K562 (cell line): Measurements from ENCODE around the gene ALK. TPM values are rescaled to one million over a fixed set of nuclear protein-coding genes. Genes with fewer than 3 reads are reported as not detected.

Experiments
- ATAC-seq: fragments of 200-7000 bp; cut with Tn5 transposase; 3 replicates; pipeline ENCODE4 v1.9.1; 2020; ENCODE audit warnings: moderate library complexity
- BruUV-seq: library from RNA; stranded (reverse); fragments of 400-500 nt; replicated peaks from 2 replicates; lab custom pipeline; 2021; lab: Mats Ljungman, UMichigan
- CTCF ChIA-PET: fragments of 300-600 bp; formaldehyde crosslinking; extraction: SDS; loops from one replicate; lab custom pipeline; 2021; ENCODE audit warnings: low intra/inter-chr PET ratio; lab: Yijun Ruan, JAX
- POLR2A ChIA-PET: fragments of 300-600, 350-650 bp; sonication (Branson Sonifier 250); formaldehyde crosslinking; extraction: SDS; loops from one replicate; lab custom pipeline; 2021; ENCODE audit warnings: antibody characterized with exemption, inconsistent platforms; lab: Yijun Ruan, JAX
- DNase-seq, 4 experiments: peaks; one replicate each; pipeline versions ENCODE4 v3.0.0 to v3.0.0-alpha.2; 2011 to 2018; ENCODE audit warnings: low spot score in 3 of 4, mixed read lengths in 3 of 4; ENCODE audit errors: extremely low read depth in 1 of 4
- FAIRE-seq: peaks from 2 replicates; lab custom pipeline; 2011; peaks lifted over from hg19 to GRCh38; lab: Jason Lieb, UNC
- H2AFZ ChIP-seq: 2 replicates; pipeline ENCODE4 v1.6.0; 2011; ENCODE audit warnings: low read depth, low read length, control low read depth, inconsistent platforms
- H3K27ac ChIP-seq: fragments of 200-600 bp; 3 replicates; pipeline ENCODE4 v1.8.0; 2011; ENCODE audit warnings: low read depth, mild to moderate bottlenecking, control low read depth, inconsistent platforms, low read length, moderate library complexity, mixed read lengths; ENCODE audit errors: extremely low read depth
- H3K27me3 ChIP-seq, 2 experiments: fragments of 300-600 bp in 1 of 2; 2 replicates in 1 of 2; 3 replicates in 1 of 2; pipeline versions ENCODE4 v1.6.0 to v1.8.0; 2011; ENCODE audit warnings: inconsistent platforms in 2 of 2, low read length in 2 of 2, mild to moderate bottlenecking in 1 of 2, mixed read lengths in 1 of 2, moderate library complexity in 1 of 2; ENCODE audit not compliant: control insufficient read depth in 2 of 2, insufficient read depth in 2 of 2
- H3K36me3 ChIP-seq: fragments of 300-600 bp; 3 replicates; pipeline ENCODE4 v1.8.0; 2011; ENCODE audit warnings: mild to moderate bottlenecking, low read length, inconsistent platforms; ENCODE audit not compliant: control insufficient read depth, insufficient read depth
- H3K4me1 ChIP-seq, 2 experiments: fragments of 200-600 bp in 1 of 2; replicated peaks in 1 of 2; 2 replicates in 1 of 2; 3 replicates in 1 of 2; pipeline versions ENCODE4 v1.5.1 to v1.8.0; 2011; ENCODE audit warnings: inconsistent platforms in 2 of 2, low read length in 2 of 2, mild to moderate bottlenecking in 1 of 2, mixed read lengths in 1 of 2, moderate library complexity in 1 of 2; ENCODE audit not compliant: control insufficient read depth in 2 of 2, insufficient read depth in 2 of 2
- H3K4me2 ChIP-seq: 2 replicates; pipeline ENCODE4 v1.6.1; 2011; ENCODE audit warnings: low read length, control low read depth, inconsistent platforms, mixed read lengths; ENCODE audit not compliant: insufficient read depth
- H3K4me3 ChIP-seq: fragments of 200-600 bp; sonication (generic), shearing (Covaris generic); 2 replicates; pipeline ENCODE4 v1.5.1; 2016; ENCODE audit warnings: control low read depth, inconsistent platforms
- H3K79me2 ChIP-seq: fragments of 200-600 bp; 3 replicates; pipeline ENCODE4 v1.8.0; 2011; ENCODE audit warnings: low read length, inconsistent platforms; ENCODE audit not compliant: control insufficient read depth, insufficient read depth
- H3K9ac ChIP-seq, 2 experiments: 2 replicates each; pipeline versions ENCODE4 v1.6.0 to v1.6.1; 2011; ENCODE audit warnings: low read depth in 2 of 2, low read length in 2 of 2, control low read depth in 1 of 2, inconsistent platforms in 1 of 2, mild to moderate bottlenecking in 1 of 2, mixed read lengths in 1 of 2; ENCODE audit not compliant: insufficient read depth in 1 of 2
- H3K9me1 ChIP-seq: one replicate; pipeline ENCODE4 v1.6.0; 2011; ENCODE audit warnings: inconsistent platforms, mild to moderate bottlenecking, low read length, moderate library complexity; ENCODE audit not compliant: control insufficient read depth, insufficient read depth
- H3K9me3 ChIP-seq: replicated peaks from 2 replicates; pipeline ENCODE4 v1.5.1; 2011; ENCODE audit warnings: low read depth, low read length, inconsistent platforms; ENCODE audit not compliant: control insufficient read depth, insufficient read depth
- H4K20me1 ChIP-seq: replicated peaks from 2 replicates; pipeline ENCODE4 v1.6.1; 2011; ENCODE audit warnings: low read length, inconsistent platforms, mixed read lengths; ENCODE audit not compliant: control insufficient read depth, insufficient read depth
- ATF1 ChIP-seq, 2 experiments: fragments of 450-650 bp in 1 of 2; IDR thresholded peaks; 2 replicates each; pipeline ENCODE4 v1.6.1; 2016; ENCODE audit warnings: missing compliant biosample characterization in 1 of 2, missing genetic modification characterization in 1 of 2
- CBX1 ChIP-seq: sonication (generic); IDR thresholded peaks from 2 replicates; pipeline ENCODE4 v1.6.1; 2016; ENCODE audit warnings: antibody characterized with exemption, low read depth, mild to moderate bottlenecking
- CHD1 ChIP-seq: fragments of 200-600 bp; sonication (generic); IDR thresholded peaks from one replicate; pipeline ENCODE4 v1.6.1; 2012; ENCODE audit warnings: mild to moderate bottlenecking, moderate library complexity, low read length, inconsistent platforms
- ESRRB ChIP-seq: fragments of 250-450 bp; sonication (Bioruptor Pico); IDR thresholded peaks from 2 replicates; pipeline ENCODE4 v1.5.0; 2020; ENCODE audit warnings: mild to moderate bottlenecking, moderate library complexity, borderline replicate concordance
- GABPA ChIP-seq: fragments of 200-800 bp; sonication (Bioruptor generic); conservative IDR thresholded peaks from 2 replicates; pipeline ENCODE4 v1.6.1; 2016; ENCODE audit warnings: low read depth, missing genetic modification characterization, missing compliant biosample characterization
- LARP7 ChIP-seq: fragments of 450-650 bp; IDR thresholded peaks from 2 replicates; pipeline ENCODE4 v1.6.1; 2016
- PCBP2 ChIP-seq: fragments of 200-400 bp; formaldehyde crosslinking; IDR thresholded peaks from 2 replicates; pipeline ENCODE4 v1.6.1; 2018; ENCODE audit warnings: low read length, low read depth, mild to moderate bottlenecking, moderate library complexity; ENCODE audit not compliant: poor library complexity, severe bottlenecking
- PHTF2 ChIP-seq: fragments of 250-450 bp; sonication (Bioruptor Pico); IDR thresholded peaks from 2 replicates; pipeline ENCODE4 v1.5.0; 2021; ENCODE audit warnings: mild to moderate bottlenecking
- RFX7 ChIP-seq: fragments of 250-450 bp; sonication (Bioruptor Pico); IDR thresholded peaks from 2 replicates; pipeline ENCODE4 v1.5.1; 2021; ENCODE audit warnings: mild to moderate bottlenecking
- ZKSCAN1 ChIP-seq: fragments of 150-350 bp; IDR thresholded peaks from 2 replicates; pipeline ENCODE4 v1.6.1; 2016; ENCODE audit warnings: low read depth, low read length
- ZKSCAN3 ChIP-seq: fragments of 250-450 bp; sonication (Bioruptor Pico); IDR thresholded peaks from 2 replicates; pipeline ENCODE4 v1.4.0; 2020
- ZNF184 ChIP-seq: sonication (generic); formaldehyde crosslinking; IDR thresholded peaks from 2 replicates; pipeline ENCODE4 v1.5.0; 2020; ENCODE audit warnings: missing genetic modification reagents
- ZNF583 ChIP-seq: fragments of 250-450 bp; sonication (Bioruptor Pico); IDR thresholded peaks from 2 replicates; pipeline ENCODE4 v1.4.0; 2020
- WGBS: fragments of 100-300 bp; shearing (Covaris generic); methylation state at CpG from one replicate; pipeline ENCODE4 v1.1.6; 2016; ENCODE audit warnings: low coverage, mixed read lengths; ENCODE audit not compliant: insufficient coverage; ENCODE audit errors: missing lambda C conversion rate; 5-methylcytosine and 5-hydroxymethylcytosine counted together
- in situ Hi-C: fragments of 300-500 bp; cut with MboI; formaldehyde crosslinking; loops from 4 replicates; pipeline ENCODE4 v1.15.0; 2018; ENCODE audit warnings: inconsistent platforms, mixed read lengths
- intact Hi-C: fragments of 100-400 bp; cut with micrococcal nuclease; formaldehyde crosslinking; loops from 2 replicates; pipeline ENCODE4 v1.14.2; 2022
- polyA plus RNA-seq, 8 experiments: library from polyadenylated mRNA; depleted of rRNA in 4 of 8; stranded (reverse) in 5 of 8; unstranded in 3 of 8; fragments of >200 nt; fragmentation: Nextera tagmentation in 2 of 8; fragmentation: Illumina TruSeq in 1 of 8; extraction: Ambion mirVana in 2 of 8; extraction: Trizol in 1 of 8; gene quantifications; 2 replicates each; pipeline versions ENCODE4 v1.2.1 to v1.2.3, GENCODE V29; 2011 to 2014; ENCODE audit warnings: inconsistent platforms in 1 of 8, missing spikeins in 1 of 8
- total RNA-seq, 7 experiments: library from RNA; depleted of rRNA in 6 of 7; stranded (reverse); fragments of >200 nt in 6 of 7; fragmentation: Illumina TruSeq in 2 of 7; extraction: Trizol in 2 of 7; gene quantifications; 2 replicates each; pipeline versions ENCODE4 v1.2.1 to v1.2.3, GENCODE V29; 2011 to 2021; ENCODE audit warnings: low replicate concordance in 1 of 7

ALK gene
- total and polyA plus RNA-seq, 9 of the 15 experiments (the other 6 are each of a cell fraction or from before 2014, with no cell fraction given): not detected

GRCh38 chr2:29495068-29495467 is 426.3 kb downstream of the ALK start:
- H3K9ac ChIP-seq: no peak overlapping the region
- H2AFZ ChIP-seq: no peak overlapping the region
- no peaks in the 10 kb centered on the region for H3K9me3 ChIP-seq
- H3K4me2 ChIP-seq: no peak overlapping the region
- DNase-seq: no peak
- H3K27ac ChIP-seq: no peak overlapping the region
- H3K4me3 ChIP-seq: no peak overlapping the region
- no peaks in the 10 kb centered on the region for H4K20me1 ChIP-seq
- no peak for TF ChIP-seq CBX1
- no peak for TF ChIP-seq ZNF184 (CRISPR knock-in tag)
- no peak for TF ChIP-seq GABPA (tag)
- no peak for TF ChIP-seq PHTF2 (CRISPR knock-in tag)
- no peak for TF ChIP-seq ZKSCAN1
- TF ChIP-seq ZKSCAN3 (CRISPR knock-in tag): no peak
- no peak for TF ChIP-seq ATF1 (CRISPR knock-in tag; IDR thresholded peaks at IDR 0.05)
- no peak for TF ChIP-seq ATF1 (tag; IDR thresholded peaks at IDR 0.05)
- TF ChIP-seq PCBP2: no peak
- TF ChIP-seq ESRRB (CRISPR knock-in tag): no peak
- no peak for TF ChIP-seq LARP7
- TF ChIP-seq RFX7 (CRISPR knock-in tag): no peak
- TF ChIP-seq CHD1: no peak
- no peak for TF ChIP-seq ZNF583 (CRISPR knock-in tag)
- TF ChIP-seq, all 486 proteins: peak for 0
- 2% methylated on average over 6 of the region's 6 CpGs for WGBS
- no peaks in the 10 kb centered on the region for H3K4me1 ChIP-seq
- no peaks in the 10 kb centered on the region for H3K9me1 ChIP-seq
- BruUV-seq: no TSS peak
- ATAC-seq (no peak), FAIRE-seq (no peak)
- no peaks in the 10 kb centered on the region for H3K79me2 ChIP-seq
- CTCF ChIA-PET: no interaction called here
- intact Hi-C loops: no loop called here
- H3K36me3 ChIP-seq: no peaks in the 10 kb centered on the region
- POLR2A ChIA-PET: interaction anchor here (0.6 kb wide), 1 partner anchor 9 kb away, joined by 3 read pairs; no protein-coding TSS in a partner anchor
- no peaks in the 10 kb centered on the region for H3K27me3 ChIP-seq
- in situ Hi-C loops: no loop called here
